HG03469 (cell line): Measurements from ENCODE around the gene SLC9A9.
"Not testable (repeated sequence)": the region's sequence is repeated elsewhere in the genome, so short reads cannot be mapped to it uniquely, and the experiment has no call there.

Source experiments
- ATAC-seq: cut with Tn5 transposase; IDR thresholded peaks from one replicate; pipeline ENCODE4 v1.9.1; 2021; ENCODE audit warnings: mild to moderate bottlenecking, moderate library complexity, moderate number of reproducible peaks; ENCODE audit not compliant: unreplicated experiment

The SLC9A9 gene

GRCh38 chr3:143847787-143848631 lies at the start of gene SLC9A9:
TSS of gene SLC9A9 (minus strand) at chr3:143848468. CDS start at chr3:143848322, 146 bp downstream.
- peak; percentile 81 for ATAC-seq

GRCh38 chr3:143897576-143898295 lies 49.5 kb upstream of the SLC9A9 start:
- no peak for ATAC-seq

GRCh38 chr3:143896486-143896885 lies 48.2 kb upstream of the SLC9A9 start:
- ATAC-seq, result no peak

DNA sequence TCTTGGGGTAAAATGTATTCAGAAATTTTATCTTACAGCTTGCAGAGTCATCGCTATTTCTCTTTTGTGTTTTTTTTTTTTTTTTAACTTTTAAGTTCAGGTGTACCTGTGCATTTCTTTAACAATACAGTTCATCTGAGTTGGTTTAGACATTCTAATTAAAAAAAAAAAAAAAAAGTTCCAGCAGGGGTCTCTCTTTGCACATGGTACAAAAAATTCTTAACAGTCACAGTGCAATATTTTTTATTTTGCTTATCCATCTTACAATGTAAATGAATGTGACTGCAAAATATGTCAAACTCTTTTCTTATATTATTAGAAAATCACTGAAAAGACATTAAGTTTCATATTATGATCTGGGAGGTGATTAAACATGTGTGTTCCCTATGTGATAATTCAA lies 47.5 kb upstream of the SLC9A9 start:
- ATAC-seq, result no peak

DNA sequence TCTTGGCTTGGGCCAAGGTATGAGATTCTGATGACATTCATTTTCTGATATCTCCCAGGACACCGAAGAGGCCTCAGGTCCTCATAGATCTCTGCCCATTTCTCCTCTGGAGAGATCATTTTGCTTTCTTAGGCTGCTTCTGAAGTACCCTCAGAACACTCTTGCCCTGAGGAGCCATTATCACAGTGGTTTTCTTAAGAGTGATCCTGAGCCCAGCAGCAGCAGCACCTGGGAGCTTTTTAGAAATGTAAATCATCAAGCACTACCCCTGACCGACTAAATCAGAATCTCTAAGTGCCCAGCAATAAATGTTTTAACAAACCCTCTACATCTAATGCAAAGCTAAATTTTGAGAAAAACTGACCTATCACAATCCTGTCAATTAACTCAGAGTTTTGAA lies 40.6 kb upstream of the SLC9A9 start:
- no peak for ATAC-seq

GRCh38 chr3:143888166-143888565 lies 39.9 kb upstream of the SLC9A9 start:
- no peak for ATAC-seq

DNA sequence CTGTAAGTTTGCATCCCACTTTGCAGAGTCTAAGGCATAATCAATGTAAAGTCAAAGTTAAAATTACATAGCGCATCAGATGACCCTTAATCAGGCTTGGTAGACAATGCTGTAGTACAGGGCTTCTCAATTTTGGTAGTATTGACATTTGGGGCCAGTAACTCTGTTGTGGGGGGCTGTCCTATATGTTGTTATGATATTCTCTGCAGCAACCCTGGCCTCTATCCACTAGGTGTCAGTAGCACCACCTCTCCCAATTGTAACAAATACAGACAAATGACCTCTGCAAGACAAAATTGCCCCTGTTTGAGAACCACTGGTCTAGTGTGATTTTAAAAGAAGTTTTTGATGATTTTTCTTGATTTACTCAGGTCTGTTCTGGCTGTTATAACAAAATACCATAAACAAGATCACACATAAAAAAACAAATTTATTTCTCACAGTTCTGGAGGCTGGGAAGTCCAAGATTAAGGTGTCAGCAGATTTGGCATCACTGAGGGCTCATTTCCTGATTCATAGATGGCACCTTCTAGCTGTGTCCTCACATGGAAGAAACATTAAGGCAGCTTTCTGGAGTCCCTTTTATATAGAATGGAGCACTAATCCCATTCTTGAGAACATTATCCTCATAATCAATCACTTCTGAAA lies 37.6 kb upstream of the SLC9A9 start:
- ATAC-seq, result peak; percentile 83

GRCh38 chr3:143884861-143885260 lies 36.6 kb upstream of the SLC9A9 start:
- no peak for ATAC-seq

- ATAC-seq, result no peak
These were observed 34.9 kb upstream of the SLC9A9 start for GRCh38 chr3:143883151-143883550.

DNA sequence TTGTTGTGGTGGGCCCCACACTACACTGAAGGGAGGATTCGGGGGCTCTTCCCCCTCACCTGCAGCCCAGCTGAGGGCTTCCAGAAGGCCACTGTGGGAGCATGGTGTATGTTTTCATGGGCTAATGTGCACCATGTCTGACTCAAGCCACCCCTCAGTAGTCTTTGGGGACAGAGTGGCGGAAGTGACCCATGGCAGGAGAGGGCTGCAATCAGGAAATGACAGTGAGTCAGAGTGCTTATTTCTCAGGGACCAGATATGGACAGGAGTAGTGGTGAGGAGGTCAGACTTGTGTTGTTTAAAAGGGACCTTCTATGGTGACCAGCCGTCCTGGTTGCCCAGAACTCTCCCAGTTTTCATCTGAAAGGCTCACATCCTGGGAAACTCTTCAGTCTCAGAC lies 32.8 kb upstream of the SLC9A9 start:
- ATAC-seq, result no peak

DNA sequence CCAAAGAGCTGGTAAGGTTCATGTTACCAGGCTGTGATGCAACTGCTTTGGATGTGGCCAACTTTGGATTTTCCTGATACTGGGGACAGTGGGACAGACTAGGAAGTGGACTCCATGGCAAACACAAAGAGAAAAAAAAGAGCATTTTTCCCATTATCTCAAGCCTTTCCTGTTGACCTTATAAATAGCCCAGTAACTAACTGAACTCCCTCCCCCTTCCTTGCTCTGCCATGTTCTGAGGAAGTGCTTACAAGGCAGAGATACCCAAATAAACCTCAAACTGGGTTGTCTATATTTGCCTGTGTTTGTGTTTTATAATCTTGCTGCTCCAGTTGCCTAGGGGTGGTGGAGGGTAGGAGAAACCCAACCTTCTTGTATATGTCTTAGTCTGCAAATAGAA lies 27.3 kb upstream of the SLC9A9 start:
- ATAC-seq, result no peak

DNA sequence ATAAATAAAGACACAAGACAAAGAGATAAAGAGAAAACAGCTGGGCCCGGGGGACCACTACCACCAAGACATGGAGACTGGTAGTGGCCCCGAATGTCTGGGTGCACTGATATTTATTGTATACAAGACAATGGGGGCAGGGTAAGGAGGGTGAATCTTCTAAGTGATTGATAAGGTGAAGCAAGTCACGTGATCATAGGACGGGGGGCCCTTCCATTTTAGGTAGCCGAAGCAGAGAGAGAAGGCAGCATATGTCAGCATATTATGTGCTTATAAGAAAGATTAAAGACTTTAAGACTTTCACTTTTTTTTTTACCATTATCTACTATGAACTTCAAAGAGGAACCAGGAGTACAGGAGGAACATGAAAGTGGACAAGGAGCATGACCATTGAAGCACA lies 25.3 kb upstream of the SLC9A9 start:
- ATAC-seq, result not testable (repeated sequence)

DNA sequence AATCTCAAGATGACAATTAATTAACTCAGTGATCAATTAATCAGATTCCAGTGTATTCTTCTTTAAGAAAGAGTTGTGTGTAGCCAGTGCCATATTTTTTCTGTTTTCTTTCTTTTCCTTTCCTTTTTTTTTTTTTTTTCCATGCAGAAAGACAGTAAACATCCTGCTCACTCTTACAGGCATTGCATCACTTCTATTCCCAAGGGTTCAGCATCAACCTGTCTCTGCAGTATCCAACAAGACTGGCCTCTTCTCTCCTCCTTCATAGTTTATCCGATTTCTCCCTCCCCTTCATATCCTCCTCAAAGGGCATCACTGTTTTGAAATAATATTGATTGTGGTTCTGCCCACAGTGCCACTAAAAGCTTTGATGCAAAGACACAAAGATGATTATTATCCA lies 17.0 kb upstream of the SLC9A9 start:
- no peak for ATAC-seq

DNA sequence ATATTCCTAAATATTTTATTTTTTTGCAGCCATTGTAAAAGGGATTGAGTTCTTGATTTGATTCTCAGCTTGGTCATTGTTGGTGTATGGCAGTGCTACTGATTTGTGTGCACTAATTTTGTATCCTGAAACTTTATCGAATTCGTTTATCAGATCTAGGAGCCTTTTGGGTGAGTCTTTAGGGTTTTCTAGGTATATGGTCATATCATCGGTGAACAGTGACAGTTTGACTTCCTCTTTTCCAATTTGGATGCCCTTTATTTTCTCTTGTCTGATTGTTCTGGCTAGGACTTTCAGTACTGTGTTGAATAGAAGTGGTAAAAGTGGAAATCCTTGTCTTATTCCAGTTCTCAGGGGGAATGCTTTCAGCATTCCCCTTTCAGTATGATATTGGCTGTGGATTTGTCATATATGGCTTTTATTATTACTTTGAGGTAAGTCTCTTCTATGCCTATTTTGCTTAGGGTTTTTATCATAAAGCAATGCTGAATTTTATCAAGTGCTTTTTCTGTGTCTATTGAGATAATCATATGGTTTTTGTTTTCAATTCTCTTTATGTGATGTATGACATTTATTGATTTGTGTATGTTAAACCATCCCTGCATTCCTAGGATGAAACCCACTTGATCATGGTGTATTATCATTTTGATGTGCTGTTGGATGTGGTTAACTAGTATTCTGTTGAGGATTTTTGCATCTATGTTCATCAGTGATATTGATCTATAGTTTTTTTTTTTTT lies 11.4 kb upstream of the SLC9A9 start:
- no peak for ATAC-seq

GRCh38 chr3:143856252-143856970 lies 8.1 kb upstream of the SLC9A9 start:
- ATAC-seq, result no peak

GRCh38 chr3:143855183-143855582 lies 6.9 kb upstream of the SLC9A9 start:
- ATAC-seq, result no peak

DNA sequence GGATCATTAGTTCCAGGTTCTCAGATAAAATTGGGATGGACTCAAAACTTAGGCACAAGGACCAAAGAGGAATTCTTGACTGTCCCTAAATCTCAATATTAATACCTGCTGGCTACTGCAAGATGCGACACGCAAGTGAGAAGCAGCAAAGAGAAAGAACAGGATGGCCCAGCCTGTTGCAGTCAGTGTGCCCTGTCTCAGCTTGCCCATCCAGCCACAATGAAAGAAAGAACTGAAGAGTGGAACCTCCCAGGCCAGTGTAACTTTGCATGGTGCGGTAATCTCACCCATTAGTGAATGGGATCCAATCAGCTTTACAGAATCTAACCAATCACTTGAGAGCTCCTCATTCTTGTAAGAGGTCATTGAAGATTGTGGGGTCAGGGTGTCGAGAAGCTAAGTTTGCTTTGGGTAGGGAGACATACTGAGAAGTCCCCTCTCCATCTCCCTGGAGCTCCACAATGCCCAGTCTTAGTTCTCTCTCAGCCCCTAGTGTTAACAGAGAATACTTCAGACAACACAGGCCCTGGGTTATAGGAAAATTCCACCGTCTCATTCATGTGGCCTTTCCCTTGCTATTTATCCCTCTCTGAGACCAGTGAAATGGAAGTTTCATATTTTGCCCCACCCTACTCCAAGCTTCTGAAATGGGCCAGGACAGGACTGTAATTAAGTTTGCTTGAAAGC lies 3.2 kb upstream of the SLC9A9 start:
- ATAC-seq, result no peak

DNA sequence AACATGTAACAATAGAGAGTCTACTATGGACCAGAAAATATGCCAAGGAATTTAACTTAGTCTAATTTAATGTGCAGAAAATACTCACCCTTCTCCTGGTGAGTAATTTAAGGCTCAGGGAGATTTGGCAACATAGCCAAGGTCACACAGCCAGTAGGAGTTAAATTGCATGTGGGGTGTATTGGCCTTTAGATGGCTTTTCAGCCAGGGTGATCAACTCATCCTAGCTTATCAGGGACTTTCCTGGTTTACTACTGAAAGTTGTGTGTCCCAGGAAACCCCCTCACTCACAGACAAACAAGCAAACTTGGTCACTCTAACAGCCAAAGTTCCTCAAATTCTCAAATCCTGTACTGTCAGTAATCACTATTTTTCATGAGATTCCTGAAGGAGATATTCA lies 2.6 kb upstream of the SLC9A9 start:
- no peak for ATAC-seq

DNA sequence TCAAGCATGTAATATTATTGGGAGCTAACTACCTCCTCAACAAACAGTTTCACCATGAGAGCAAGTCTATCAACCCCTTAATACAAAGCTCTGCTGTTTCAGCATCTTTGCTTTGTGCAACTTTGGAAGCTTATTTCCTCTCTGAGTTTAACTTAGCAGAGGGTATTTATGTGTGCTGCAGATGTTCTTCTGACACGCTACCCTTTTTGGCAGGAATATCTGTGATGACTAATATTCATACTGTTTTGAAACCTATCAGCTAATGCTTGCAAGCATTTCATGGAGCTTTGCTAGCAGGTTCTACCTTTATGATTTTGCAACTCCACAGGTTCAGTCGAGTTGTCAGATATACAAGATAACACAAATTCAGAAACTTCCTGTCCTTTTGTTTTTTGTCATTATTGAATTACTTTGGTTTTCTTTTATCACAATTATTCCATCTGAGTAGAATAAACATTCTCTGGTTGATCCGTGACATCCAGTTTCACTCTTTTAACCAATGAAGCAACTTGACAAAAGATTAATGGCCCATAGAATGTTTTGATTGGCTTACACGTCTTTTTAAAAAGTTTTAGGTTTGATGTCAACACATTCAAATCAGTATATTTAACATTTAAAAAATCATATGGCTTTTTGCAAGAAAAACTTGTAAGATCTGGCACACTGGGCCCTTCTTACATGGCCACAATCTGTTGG lies 1.7 kb upstream of the SLC9A9 start:
- peak; percentile 58 for ATAC-seq
